ENCODE results near the gene FOXP1.
"Not testable (repeated sequence)": the region's sequence is repeated elsewhere in the genome, so short reads cannot be mapped to it uniquely, and the experiment has no call there.

Gene FOXP1

GRCh38 chr3:71451812-71452211, 131.7 kb downstream of the FOXP1 start:
- no peak for DNase-seq (ENCODE audit: low spot score)

GRCh38 chr3:71451060-71451459, 132.5 kb downstream of the FOXP1 start:
- no peak for DNase-seq (ENCODE audit: low spot score)

GRCh38 chr3:71450162-71450561, 133.4 kb downstream of the FOXP1 start:
- DNase-seq (ENCODE audit: low spot score), result no peak

- DNase-seq (ENCODE audit: low spot score), result no peak
Observed at GRCh38 chr3:71447803-71448202, 135.7 kb downstream of the FOXP1 start.

GRCh38 chr3:71447197-71447596, 136.3 kb downstream of the FOXP1 start:
- no peak for DNase-seq (ENCODE audit: low spot score)

GRCh38 chr3:71446734-71447133, 136.8 kb downstream of the FOXP1 start:
- DNase-seq (ENCODE audit: low spot score), result no peak

GRCh38 chr3:71446260-71446659, 137.3 kb downstream of the FOXP1 start:
- DNase-seq (ENCODE audit: low spot score), result no peak

- DNase-seq (ENCODE audit: low spot score), result no peak
Observed at GRCh38 chr3:71444861-71445259, 138.7 kb downstream of the FOXP1 start.

GRCh38 chr3:71444028-71444860, 139.3 kb downstream of the FOXP1 start:
- peak; percentile 53 for DNase-seq (ENCODE audit: low spot score)

- no peak for DNase-seq (ENCODE audit: low spot score)
Observed at GRCh38 chr3:71443332-71443731, 140.2 kb downstream of the FOXP1 start.

- no peak for DNase-seq (ENCODE audit: low spot score)
Observed at GRCh38 chr3:71442652-71443042, 140.9 kb downstream of the FOXP1 start.

- no peak for DNase-seq (ENCODE audit: low spot score)
Observed at GRCh38 chr3:71441925-71442651, 141.4 kb downstream of the FOXP1 start.

- DNase-seq (ENCODE audit: low spot score), result no peak
Observed at GRCh38 chr3:71441217-71441924, 142.2 kb downstream of the FOXP1 start.

- no peak for DNase-seq (ENCODE audit: low spot score)
Observed at GRCh38 chr3:71438904-71439303, 144.6 kb downstream of the FOXP1 start.

- no peak for DNase-seq (ENCODE audit: low spot score)
Observed at GRCh38 chr3:71438071-71438685, 145.3 kb downstream of the FOXP1 start.

GRCh38 chr3:71436337-71436736, 147.2 kb downstream of the FOXP1 start:
- DNase-seq (ENCODE audit: low spot score), result no peak

GRCh38 chr3:71435836-71436235, 147.7 kb downstream of the FOXP1 start:
- DNase-seq (ENCODE audit: low spot score), result not testable (repeated sequence)

GRCh38 chr3:71433631-71434030, 149.9 kb downstream of the FOXP1 start:
- no peak for DNase-seq (ENCODE audit: low spot score)

- no peak for DNase-seq (ENCODE audit: low spot score)
Observed at GRCh38 chr3:71432044-71432975, 151.2 kb downstream of the FOXP1 start.

- DNase-seq (ENCODE audit: low spot score), result no peak
Observed at GRCh38 chr3:71430941-71431552, 152.5 kb downstream of the FOXP1 start.

GRCh38 chr3:71429597-71429988, 153.9 kb downstream of the FOXP1 start:
- DNase-seq (ENCODE audit: low spot score), result no peak
